Esophagus squamous epithelium (tissue), 5 donors: ENCODE results near the gene RAB22A. TPM values are rescaled to one million over a fixed set of nuclear protein-coding genes. Genes with fewer than 3 reads are reported as not detected.

Experiments
- DNase-seq: peaks from one replicate; lab custom pipeline; 2025; lab: John Stamatoyannopoulos, UW
- H3K27ac ChIP-seq, 4 donors: fragments of 200-600 bp; sonication (generic); one replicate each; pipeline ENCODE4 v1.5.1; 2016 to 2019; ENCODE audit warnings: mild to moderate bottlenecking in 1 of 4
- H3K27me3 ChIP-seq, 4 donors: fragments of 200-600 bp; sonication (generic); 1 replicate in 3 of 4; 2 replicates in 1 of 4; pipeline versions ENCODE4 v1.5.1 to v1.6.0; 2017 to 2021; ENCODE audit warnings: antibody characterized with exemption in 1 of 4
- H3K36me3 ChIP-seq, 3 donors: fragments of 200-600 bp; sonication (generic); one replicate each; pipeline ENCODE4 v1.5.1; 2016 to 2019
- H3K4me1 ChIP-seq, 3 donors: fragments of 200-600 bp; sonication (generic); one replicate each; pipeline ENCODE4 v1.5.1; 2017 to 2019
- H3K4me3 ChIP-seq, 4 donors: fragments of 200-600 bp; sonication (generic); 1 replicate in 3 of 4; 2 replicates in 1 of 4; pipeline ENCODE4 v1.5.1; 2016 to 2019; ENCODE audit warnings: mild to moderate bottlenecking in 2 of 4, moderate library complexity in 1 of 4
- H3K9me3 ChIP-seq, 3 donors: fragments of 200-600 bp; sonication (generic); one replicate each; pipeline ENCODE4 v1.5.1; 2016 to 2019
- CTCF ChIP-seq, 6 experiments: fragments of 450-650 bp in 4 of 6; fragments of 200-600 bp in 2 of 6; sonication (generic) in 2 of 6; IDR thresholded peaks; one replicate each; pipeline ENCODE4 v1.5.1; 2016 to 2019; ENCODE audit warnings: antibody characterized with exemption in 6 of 6, mild to moderate bottlenecking in 4 of 6, moderate library complexity in 4 of 6
- POLR2A ChIP-seq, 4 donors: fragments of 450-650 bp; IDR thresholded peaks; one replicate each; pipeline ENCODE4 v1.6.1; 2017; ENCODE audit warnings: antibody characterized with exemption in 4 of 4, mild to moderate bottlenecking in 4 of 4, moderate library complexity in 3 of 4
- WGBS, 2 donors: methylation state at CpG; one replicate each; pipeline ENCODE4 v1.1.5; 2018; 5-methylcytosine and 5-hydroxymethylcytosine counted together
- intact Hi-C: fragments of 100-400 bp; cut with DNase I; formaldehyde crosslinking; loops from one replicate; pipeline ENCODE4 v1.15.0; 2022
- total RNA-seq, 4 donors: library from RNA; depleted of rRNA; stranded (reverse); fragments of >200 nt; gene quantifications; one replicate each; pipeline ENCODE4 v1.1.0, GENCODE V29; 2016
- donor health status: DM: yes; HTN: yes; CAD: no.

The RAB22A gene
- total RNA-seq, 4 donors from 2014 or later = 18.4 to 33.2 (median 21.4) TPM

GRCh38 chr20:58403272-58403671 lies 93.8 kb downstream of the RAB22A start:
- peaks cover 4 to 90% (median 23%) of the 10 kb centered on the region in 3 donors for H3K4me1 ChIP-seq
- H3K27ac ChIP-seq = no peak overlapping the region
- TF ChIP-seq CTCF (IDR thresholded peaks at IDR 0.05) = no peak
- no peak for TF ChIP-seq POLR2A (IDR thresholded peaks at IDR 0.05)
- intact Hi-C loops = no loop called here
- H3K4me3 ChIP-seq = no peak overlapping the region
- no peak for DNase-seq
- no peaks in the 10 kb centered on the region for H3K36me3 ChIP-seq
- no peaks in the 10 kb centered on the region for H3K27me3 ChIP-seq
- WGBS, 2 donors = 80 to 98% methylated on average over 3 of the region's 3 CpGs
- no peaks in the 10 kb centered on the region for H3K9me3 ChIP-seq

- 73 to 83% methylated on average over 10 to 11 of the region's 11 CpGs for WGBS, 2 donors
- H3K9me3 ChIP-seq = no peaks in the 10 kb centered on the region
- DNase-seq = no peak
- no peak overlapping the region for H3K4me3 ChIP-seq
- H3K4me1 ChIP-seq = peaks cover 4 to 85% (median 21%) of the 10 kb centered on the region in 3 donors
- no peaks in the 10 kb centered on the region for H3K27me3 ChIP-seq
- intact Hi-C loops = no loop called here
- no peak overlapping the region for H3K27ac ChIP-seq
- no peak for TF ChIP-seq POLR2A (IDR thresholded peaks at IDR 0.05)
- no peak for TF ChIP-seq CTCF (IDR thresholded peaks at IDR 0.05)
- H3K36me3 ChIP-seq = no peaks in the 10 kb centered on the region
These were observed 96.2 kb downstream of the RAB22A start for GRCh38 chr20:58405504-58406291.

GRCh38 chr20:58406422-58407001 lies 97.0 kb downstream of the RAB22A start:
- H3K9me3 ChIP-seq = no peaks in the 10 kb centered on the region
- peaks cover 4 to 77% (median 13%) of the 10 kb centered on the region in 3 donors for H3K4me1 ChIP-seq

GRCh38 chr20:58407201-58407873 lies 97.8 kb downstream of the RAB22A start:
- TF ChIP-seq CTCF (IDR thresholded peaks at IDR 0.05) (no peak), POLR2A (IDR thresholded peaks at IDR 0.05) (no peak)
- WGBS, 2 donors = 19 to 20% methylated on average over 4 of the region's 4 CpGs
- Histone ChIP-seq H3K9me3 (no peaks in the 10 kb centered on the region), H3K36me3 (no peaks in the 10 kb centered on the region), H3K4me1 (peaks cover 4 to 69% (median 13%) of the 10 kb centered on the region in 3 donors), H3K27me3 (no peaks in the 10 kb centered on the region), H3K4me3 (no peak overlapping the region), H3K27ac (peak overlapping the region in 3 of 4 donors; percentile 1 to 44 (median 26))
- intact Hi-C loops = no loop called here
- no peak for DNase-seq

More at GRCh38 chr20:58406422-58407001, 97.0 kb downstream of the RAB22A start:
- no peaks in the 10 kb centered on the region for H3K36me3 ChIP-seq
- intact Hi-C loops = no loop called here
- H3K4me3 ChIP-seq = no peak overlapping the region
- no peak overlapping the region for H3K27ac ChIP-seq
- no peak for TF ChIP-seq CTCF (IDR thresholded peaks at IDR 0.05)
- no peak for TF ChIP-seq POLR2A (IDR thresholded peaks at IDR 0.05)
- WGBS, 2 donors = 45 to 58% methylated on average over 4 of the region's 4 CpGs
- no peaks in the 10 kb centered on the region for H3K27me3 ChIP-seq
- no peak for DNase-seq
